GM21529 (cell line): ENCODE measurements around the gene TSPYL1.
A peak's percentile ranks its signal among the peaks of the same experiment; 100 is the strongest.

Source experiments
- ATAC-seq: cut with Tn5 transposase; IDR thresholded peaks from one replicate; pipeline ENCODE4 v1.9.1; 2021; ENCODE audit not compliant: unreplicated experiment

The TSPYL1 gene

GRCh38 chr6:116265041-116265829 is 14.5 kb downstream of the TSPYL1 start:
- ATAC-seq, result no peak

- no peak for ATAC-seq
Measured at GRCh38 chr6:116263353-116263752, 16.4 kb downstream of the TSPYL1 start.

GRCh38 chr6:116258520-116258919 is 21.2 kb downstream of the TSPYL1 start:
- ATAC-seq, result no peak

GRCh38 chr6:116256694-116257093 is 23.0 kb downstream of the TSPYL1 start:
- ATAC-seq, result no peak

- no peak for ATAC-seq
Measured at GRCh38 chr6:116255246-116255800, 24.4 kb downstream of the TSPYL1 start.

GRCh38 chr6:116254297-116255056 is 25.3 kb downstream of the TSPYL1 start:
- ATAC-seq, result peak; percentile 29

GRCh38 chr6:116253505-116254296 is 26.0 kb downstream of the TSPYL1 start, which contains the start of gene TSPYL4:
Gene TSPYL4 (minus strand): TSS chr6:116254075. CDS start chr6:116254008, 67 bp downstream.
- peak; percentile 99 for ATAC-seq

- ATAC-seq, result no peak
Measured at GRCh38 chr6:116253188-116253504, 26.6 kb downstream of the TSPYL1 start.

- ATAC-seq, result no peak
Measured at GRCh38 chr6:116251568-116252384, 28.0 kb downstream of the TSPYL1 start.

- ATAC-seq, result no peak
Measured at GRCh38 chr6:116248577-116248976, 31.2 kb downstream of the TSPYL1 start.

- no peak for ATAC-seq
Measured at GRCh38 chr6:116247285-116247684, 32.4 kb downstream of the TSPYL1 start.

- no peak for ATAC-seq
Measured at GRCh38 chr6:116246089-116246488, 33.6 kb downstream of the TSPYL1 start.

GRCh38 chr6:116244284-116244683 is 35.4 kb downstream of the TSPYL1 start:
- ATAC-seq, result no peak

GRCh38 chr6:116239856-116240255 is 39.9 kb downstream of the TSPYL1 start:
- ATAC-seq, result no peak

- ATAC-seq, result no peak
Measured at GRCh38 chr6:116239256-116239655, 40.5 kb downstream of the TSPYL1 start.

GRCh38 chr6:116238083-116238482 is 41.6 kb downstream of the TSPYL1 start:
- no peak for ATAC-seq

GRCh38 chr6:116234689-116235088 is 45.0 kb downstream of the TSPYL1 start:
- ATAC-seq, result no peak

- no peak for ATAC-seq
Measured at GRCh38 chr6:116229287-116229913, 50.3 kb downstream of the TSPYL1 start.
